ENCODE measurements around the gene GPHA2. TPM values are rescaled to one million over a fixed set of nuclear protein-coding genes. Genes with fewer than 3 reads are reported as not detected.

The GPHA2 gene
- total RNA-seq, 3 donors from 2014 or later: not detected

DNA sequence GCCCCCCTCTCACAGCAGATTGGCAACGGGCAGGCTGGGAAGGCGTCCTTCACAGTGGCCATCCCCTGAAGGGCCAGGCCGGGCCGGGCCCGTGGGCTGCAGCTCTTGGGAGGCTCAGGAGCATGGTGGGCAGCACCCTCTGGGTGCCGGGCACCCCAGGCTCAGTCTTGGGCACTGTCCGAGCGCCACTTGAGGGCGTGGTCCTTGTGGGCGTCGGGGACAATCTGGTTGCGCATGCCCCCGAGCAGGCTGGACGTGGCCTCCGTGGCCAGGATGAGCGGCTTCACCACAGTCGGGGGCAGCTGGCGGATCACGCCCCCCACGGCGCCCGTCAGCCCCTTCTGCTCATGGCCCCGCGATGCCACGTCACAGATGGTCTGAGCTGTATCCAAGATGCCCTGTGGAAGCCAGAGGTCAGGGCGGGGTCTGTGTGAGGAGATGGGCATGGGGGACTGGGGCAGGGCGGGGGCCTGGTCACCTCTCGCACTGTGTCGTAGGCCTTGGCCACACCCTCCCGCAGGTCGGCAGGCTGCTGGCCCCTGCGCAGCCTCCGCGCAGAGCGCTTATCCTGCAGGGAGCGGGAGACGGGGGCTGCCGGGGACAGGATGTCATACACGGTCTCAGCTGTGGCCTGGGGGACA is 40.8 kb downstream of the GPHA2 start:
- no peak overlapping the region for H3K4me3 ChIP-seq
- no peaks in the 10 kb centered on the region for H3K9me3 ChIP-seq
- H3K4me1 ChIP-seq (ENCODE audit: low read depth): peaks cover 1% of the 10 kb centered on the region
- TF ChIP-seq, protein P1, sequence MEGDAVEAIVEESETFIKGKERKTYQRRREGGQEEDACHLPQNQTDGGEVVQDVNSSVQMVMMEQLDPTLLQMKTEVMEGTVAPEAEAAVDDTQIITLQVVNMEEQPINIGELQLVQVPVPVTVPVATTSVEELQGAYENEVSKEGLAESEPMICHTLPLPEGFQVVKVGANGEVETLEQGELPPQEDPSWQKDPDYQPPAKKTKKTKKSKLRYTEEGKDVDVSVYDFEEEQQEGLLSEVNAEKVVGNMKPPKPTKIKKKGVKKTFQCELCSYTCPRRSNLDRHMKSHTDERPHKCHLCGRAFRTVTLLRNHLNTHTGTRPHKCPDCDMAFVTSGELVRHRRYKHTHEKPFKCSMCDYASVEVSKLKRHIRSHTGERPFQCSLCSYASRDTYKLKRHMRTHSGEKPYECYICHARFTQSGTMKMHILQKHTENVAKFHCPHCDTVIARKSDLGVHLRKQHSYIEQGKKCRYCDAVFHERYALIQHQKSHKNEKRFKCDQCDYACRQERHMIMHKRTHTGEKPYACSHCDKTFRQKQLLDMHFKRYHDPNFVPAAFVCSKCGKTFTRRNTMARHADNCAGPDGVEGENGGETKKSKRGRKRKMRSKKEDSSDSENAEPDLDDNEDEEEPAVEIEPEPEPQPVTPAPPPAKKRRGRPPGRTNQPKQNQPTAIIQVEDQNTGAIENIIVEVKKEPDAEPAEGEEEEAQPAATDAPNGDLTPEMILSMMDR (IDR thresholded peaks at IDR 0.05): no peak
- peaks cover 7% of the 10 kb centered on the region for H3K36me3 ChIP-seq (ENCODE audit: low read depth)
- DNase-seq: peak; percentile 33 to 67 (median 56)
- no peak for ATAC-seq
- intact Hi-C loops (cut with DNase I, micrococcal nuclease): loop anchor here (5.0 kb wide), 1 partner anchor 48 kb away; no protein-coding TSS in a partner anchor

DNA sequence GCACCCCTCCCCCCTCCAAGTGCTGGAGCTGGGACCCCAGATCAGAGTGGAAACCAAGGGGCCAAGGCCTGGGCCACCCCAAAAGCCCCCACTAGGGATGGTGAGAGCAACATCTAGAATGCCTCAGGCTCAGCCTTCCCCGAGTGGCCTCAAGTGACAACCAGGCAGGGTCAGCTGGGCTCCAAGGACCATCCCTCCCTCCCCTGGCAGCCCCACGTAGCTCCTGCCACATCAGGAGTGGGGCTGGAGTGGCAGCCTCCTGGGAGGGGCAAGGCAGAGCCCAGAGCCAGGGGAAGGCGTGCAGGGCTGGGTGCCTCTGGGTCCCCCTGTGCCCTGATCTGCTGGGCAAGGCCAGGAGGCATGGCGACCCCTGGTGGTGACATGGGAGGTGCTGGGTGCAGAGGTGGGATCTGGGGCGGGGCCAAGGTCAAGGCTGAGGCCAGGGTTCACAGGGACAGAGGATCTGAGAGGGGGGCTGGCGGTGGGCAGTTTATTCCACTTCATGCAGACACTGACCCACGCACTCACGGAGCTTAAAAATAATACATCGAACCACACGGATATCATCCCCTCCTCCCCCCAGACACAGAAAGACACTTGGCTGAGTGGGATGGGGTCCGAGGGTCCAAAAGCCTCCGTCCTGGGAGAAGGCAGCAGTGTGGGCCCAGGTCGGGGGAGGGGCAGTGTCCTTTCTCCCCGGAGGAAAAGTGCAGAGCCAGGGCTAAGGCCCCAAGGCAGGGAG is 41.5 kb downstream of the GPHA2 start:
- Histone ChIP-seq H3K9me3 (no peaks in the 10 kb centered on the region), H3K36me3 (ENCODE audit: low read depth) (peaks cover 7% of the 10 kb centered on the region), H3K4me3 (no peak overlapping the region), H3K4me1 (ENCODE audit: low read depth) (peaks cover 8% of the 10 kb centered on the region)
- TF ChIP-seq, protein P1 (IDR thresholded peaks at IDR 0.05): peak; percentile 83
- ATAC-seq (peak; percentile 68), DNase-seq (peak; percentile 94 to 98 (median 96))
- intact Hi-C loops (cut with DNase I, micrococcal nuclease): loop anchor here (5.0 kb wide), 1 partner anchor 47 kb away; no protein-coding TSS in a partner anchor

DNA sequence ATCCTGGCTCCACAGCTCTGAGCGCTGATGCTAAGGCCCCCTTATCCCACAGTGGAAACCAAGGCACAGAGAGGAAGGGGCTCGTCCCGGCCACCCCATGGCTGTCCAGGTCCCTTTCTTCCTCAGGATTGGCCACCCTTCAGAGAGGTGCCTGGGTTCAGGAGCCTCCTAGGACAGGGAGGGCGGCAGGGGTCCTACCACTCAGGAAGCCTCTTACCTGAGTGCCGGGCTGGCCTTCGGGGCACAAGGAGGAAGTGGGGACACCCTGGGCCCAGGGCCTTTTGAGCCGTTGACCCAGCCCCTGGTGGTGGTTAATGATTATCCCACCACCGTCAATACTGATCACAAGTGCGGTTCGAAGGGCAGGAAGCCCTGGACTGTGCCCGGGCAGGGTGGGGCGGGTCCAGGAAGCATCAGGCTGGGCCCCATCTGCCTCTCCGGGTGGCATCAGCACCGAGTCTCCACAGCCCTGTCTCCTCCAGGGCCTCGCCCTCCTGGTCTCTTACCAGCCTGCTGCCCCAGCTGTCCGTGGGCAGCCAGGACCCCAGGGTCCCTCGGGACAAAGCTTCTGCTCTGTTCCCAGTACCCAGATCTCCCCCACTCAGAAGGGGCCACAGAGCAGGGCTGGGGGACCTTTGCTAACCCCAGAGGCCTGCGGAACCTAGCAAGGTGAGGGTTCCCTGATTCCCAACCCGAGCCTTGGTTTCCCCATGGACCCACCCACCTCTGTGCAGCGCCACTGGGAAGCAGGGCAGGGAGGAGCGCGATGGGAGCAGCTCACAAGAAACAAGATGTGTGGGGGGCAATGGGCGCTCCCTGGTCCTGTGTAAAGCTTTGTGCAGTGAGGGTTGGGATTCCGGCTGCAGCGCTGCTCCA is 42.3 kb downstream of the GPHA2 start:
- ATAC-seq (peak; percentile 66), DNase-seq (peak; percentile 92 to 94 (median 93))
- H3K4me3 ChIP-seq: peak overlapping the region; percentile 72
- H3K4me1 ChIP-seq (ENCODE audit: low read depth): peaks cover 12% of the 10 kb centered on the region
- H3K36me3 ChIP-seq (ENCODE audit: low read depth): peaks cover 5% of the 10 kb centered on the region
- intact Hi-C loops (cut with DNase I, micrococcal nuclease): loop anchor here (5.0 kb wide), 1 partner anchor 46 kb away; no protein-coding TSS in a partner anchor
- TF ChIP-seq, protein P1 (IDR thresholded peaks at IDR 0.05): no peak
- no peaks in the 10 kb centered on the region for H3K9me3 ChIP-seq

DNA sequence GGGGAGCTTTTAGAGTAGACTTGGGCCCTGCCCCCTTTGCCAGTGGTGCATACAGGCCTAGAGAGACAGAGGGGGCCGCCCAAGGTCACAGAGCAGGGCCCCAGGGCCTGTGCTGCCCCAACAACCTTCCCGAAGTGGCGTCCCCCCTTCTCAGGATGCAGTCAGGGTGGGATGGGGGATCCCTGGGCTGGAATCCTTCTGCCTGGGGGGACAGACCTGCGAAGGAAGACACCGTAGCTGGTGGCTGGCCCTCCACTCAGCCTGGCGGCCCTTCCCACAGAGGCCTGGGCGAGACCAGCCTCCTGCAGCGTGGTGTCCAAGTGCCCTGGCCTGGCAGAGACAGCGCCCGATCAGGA is 42.9 kb downstream of the GPHA2 start:
- intact Hi-C loops (cut with DNase I, micrococcal nuclease): loop anchor here (5.0 kb wide), 1 partner anchor 46 kb away; no protein-coding TSS in a partner anchor
- DNase-seq: peak in 1 of 3 donors; percentile 56
- TF ChIP-seq, protein P1 (IDR thresholded peaks at IDR 0.05): no peak
- peaks cover 12% of the 10 kb centered on the region for H3K4me1 ChIP-seq (ENCODE audit: low read depth)
- no peaks in the 10 kb centered on the region for H3K36me3 ChIP-seq (ENCODE audit: low read depth)
- peak overlapping the region; percentile 72 for H3K4me3 ChIP-seq
- H3K9me3 ChIP-seq: no peaks in the 10 kb centered on the region
- ATAC-seq: no peak

DNA sequence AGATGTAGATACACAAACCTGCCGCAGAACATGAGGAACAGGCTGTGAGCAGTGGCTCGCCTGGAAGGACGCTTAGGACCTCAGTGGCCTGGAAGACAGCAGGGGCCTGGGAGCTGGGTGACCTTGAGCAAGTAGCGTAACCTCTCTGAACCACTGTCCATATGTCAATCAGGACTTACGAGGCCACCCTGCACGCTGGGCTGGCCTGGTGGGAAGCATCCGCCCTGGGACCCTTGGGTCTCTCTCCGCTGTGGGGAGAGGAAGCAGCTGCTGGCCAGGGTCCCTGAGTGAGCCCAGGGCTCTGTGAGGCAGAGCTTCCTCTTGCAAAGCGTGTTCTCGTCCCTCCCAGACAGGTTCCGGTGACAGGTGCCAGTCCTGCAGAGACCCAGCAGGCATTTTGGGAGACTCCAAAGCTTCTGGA is 43.3 kb downstream of the GPHA2 start:
- intact Hi-C loops (cut with DNase I, micrococcal nuclease): loop anchor here (5.0 kb wide), 1 partner anchor 45 kb away; no protein-coding TSS in a partner anchor
- H3K4me1 ChIP-seq (ENCODE audit: low read depth): peaks cover 16% of the 10 kb centered on the region
- no peaks in the 10 kb centered on the region for H3K9me3 ChIP-seq
- peak overlapping the region; percentile 72 for H3K4me3 ChIP-seq
- TF ChIP-seq, protein P1 (IDR thresholded peaks at IDR 0.05): no peak
- ATAC-seq (no peak), DNase-seq (peak in 1 of 3 donors; percentile 59)
- no peaks in the 10 kb centered on the region for H3K36me3 ChIP-seq (ENCODE audit: low read depth)
